Glutamatergic neuron (in vitro differentiated cells): ENCODE data around the gene BCDIN3D. TPM values are rescaled to one million over a fixed set of nuclear protein-coding genes. Genes with fewer than 3 reads are reported as not detected.

Experiments
- total RNA-seq: library from RNA; stranded (reverse); fragmentation: NEBNext Ultra II Directional; extraction: Animal tissue kit (Norgen Biotek cat#: 25700); gene quantifications from one replicate; pipeline ENCODE4 v1.2.1, GENCODE V29; 2021; ENCODE audit not compliant: unreplicated experiment

The BCDIN3D gene
- total RNA-seq, 1 donor from 2014 or later = 5.9 TPM

Other genes starting within 250 kb of the BCDIN3D start
- not detected for gene FAM186B, start 237.5 kb downstream of the BCDIN3D start, total RNA-seq
- 26.4 TPM for gene PRPF40B, start 219.5 kb downstream of the BCDIN3D start, total RNA-seq
- 13.7 TPM for gene FMNL3, start 135.7 kb downstream of the BCDIN3D start, total RNA-seq
- 278 TPM for gene TMBIM6, start 101.5 kb downstream of the BCDIN3D start, total RNA-seq
- gene NCKAP5L, start 14.7 kb downstream of the BCDIN3D start, total RNA-seq = 64.3 TPM
- 3.5 TPM for gene FAIM2, start 60.8 kb upstream of the BCDIN3D start, total RNA-seq
- gene AQP2, start 107.6 kb upstream of the BCDIN3D start, total RNA-seq = not detected
- not detected for gene AQP5, start 118.8 kb upstream of the BCDIN3D start, total RNA-seq
- gene AQP6, start 129.8 kb upstream of the BCDIN3D start, total RNA-seq = 0.37 TPM
- gene RACGAP1, start 182.4 kb upstream of the BCDIN3D start, total RNA-seq = 47.1 TPM
- gene ASIC1, start 214.5 kb upstream of the BCDIN3D start, total RNA-seq = 451 TPM
- 152 TPM for gene SMARCD1, start 242.2 kb upstream of the BCDIN3D start, total RNA-seq